Cardiac fibroblast (primary cell): ENCODE data around the gene RBM24.

ENCODE experiments used
- DNase-seq, 2 donors: peaks; one replicate each; pipeline versions ENCODE4 v3.0.0 to v3.0.0-alpha.2; 2010; ENCODE audit warnings: low read depth in 2 of 2
- H3K4me3 ChIP-seq, 2 donors: replicated peaks in 1 of 2; 1 replicate in 1 of 2; 2 replicates in 1 of 2; pipeline ENCODE4 v1.5.1; 2011; ENCODE audit warnings: low read depth in 2 of 2, low read length in 2 of 2, mild to moderate bottlenecking in 2 of 2, moderate library complexity in 1 of 2
- CTCF ChIP-seq: IDR thresholded peaks from one replicate; pipeline ENCODE4 v1.5.1; 2011; ENCODE audit warnings: low read depth, mild to moderate bottlenecking, low read length, inconsistent platforms

RBM24 gene

GRCh38 chr6:17281100-17281496, at the start of gene RBM24:
TSS of gene RBM24 (plus strand) at chr6:17281361. CDS start at chr6:17281582, 221 bp downstream.
- peak; percentile 39 for TF ChIP-seq CTCF
- peak; percentile 66 to 73 for DNase-seq

GRCh38 chr6:17233531-17233930, 47.6 kb upstream of the RBM24 start:
- TF ChIP-seq CTCF: no peak
- peak in 1 of 2 donors; percentile 31 for DNase-seq
- H3K4me3 ChIP-seq: no peak overlapping the region

More at GRCh38 chr6:17281100-17281496, at the start of gene RBM24:
- peak within 1 kb of the TSS; percentile 60 to 75 for H3K4me3 ChIP-seq

- TF ChIP-seq CTCF: no peak
- H3K4me3 ChIP-seq: no peak overlapping the region
- no peak for DNase-seq
Measured at GRCh38 chr6:17237246-17237645, 43.9 kb upstream of the RBM24 start.

- no peak for TF ChIP-seq CTCF
- H3K4me3 ChIP-seq: no peak overlapping the region
- DNase-seq: no peak
Measured at GRCh38 chr6:17239260-17239659, 41.9 kb upstream of the RBM24 start.

- no peak overlapping the region for H3K4me3 ChIP-seq
- no peak for DNase-seq
- no peak for TF ChIP-seq CTCF
Measured at GRCh38 chr6:17240803-17241500, 40.2 kb upstream of the RBM24 start.

GRCh38 chr6:17242087-17242486, 39.1 kb upstream of the RBM24 start:
- no peak for DNase-seq
- no peak overlapping the region for H3K4me3 ChIP-seq
- TF ChIP-seq CTCF: no peak

GRCh38 chr6:17250237-17250636, 30.9 kb upstream of the RBM24 start:
- no peak for TF ChIP-seq CTCF
- DNase-seq: no peak
- H3K4me3 ChIP-seq: no peak overlapping the region
